Measurements from ENCODE around the gene KRT79.

The KRT79 gene

DNA sequence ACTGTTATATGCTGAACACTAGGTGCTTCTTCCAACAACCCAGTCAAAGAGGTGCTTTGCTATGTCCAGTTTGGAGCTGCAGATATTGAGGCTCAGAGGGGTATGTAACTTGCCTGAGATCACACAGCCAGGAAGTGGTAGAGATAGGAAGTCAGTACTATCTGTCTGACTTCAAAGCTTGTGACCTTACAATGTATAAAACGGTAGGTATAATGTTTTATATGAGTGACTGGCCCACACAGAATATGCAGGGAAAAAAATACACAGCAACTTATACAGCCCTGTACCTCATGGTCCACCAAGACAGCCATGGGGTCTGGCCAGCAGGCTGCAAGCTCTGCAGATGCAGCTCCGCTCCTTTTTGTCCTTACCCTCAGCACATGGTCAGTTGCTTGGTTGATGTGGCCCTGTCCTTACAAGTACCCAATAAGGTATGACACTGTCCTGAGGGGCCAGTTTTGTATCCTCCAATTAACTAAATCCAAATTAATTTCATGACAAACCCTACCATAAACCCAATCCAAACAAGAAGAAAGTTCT lies 16.3 kb downstream of the KRT79 start:
- DNase-seq, result no peak

DNA sequence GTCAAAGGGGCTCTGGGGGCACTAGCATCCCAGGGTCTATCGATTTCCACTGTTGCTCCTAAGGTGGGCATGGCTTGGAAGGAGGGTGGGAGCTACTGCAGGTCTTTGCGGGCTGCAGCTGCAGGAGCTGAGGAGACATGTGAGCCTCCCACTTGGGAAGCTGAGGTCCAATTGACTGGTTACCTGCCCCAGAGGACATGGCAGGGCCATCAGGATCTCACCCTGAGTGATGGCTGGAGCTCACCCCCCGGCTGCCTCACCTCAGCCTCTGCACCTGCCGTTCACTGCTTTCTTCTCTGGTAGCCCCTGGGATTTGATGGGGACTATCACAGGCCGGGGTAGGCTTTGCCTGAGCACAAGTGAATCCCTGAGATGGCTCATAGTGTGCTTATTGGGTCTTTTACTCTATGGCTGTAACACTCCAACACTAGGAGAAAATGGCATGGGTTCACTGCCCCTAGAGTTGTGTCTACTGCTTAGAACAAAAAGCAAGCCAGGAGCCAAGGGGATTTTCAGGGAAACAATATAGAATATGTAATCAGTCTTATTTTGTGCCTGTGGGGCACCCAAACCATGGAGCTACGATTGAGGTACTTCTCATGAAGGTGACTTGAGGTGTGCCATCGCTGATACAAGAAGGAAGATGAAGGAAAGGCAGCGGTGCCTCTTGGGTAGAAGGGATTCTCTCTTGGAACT lies 17.0 kb downstream of the KRT79 start:
- no peak for DNase-seq

DNA sequence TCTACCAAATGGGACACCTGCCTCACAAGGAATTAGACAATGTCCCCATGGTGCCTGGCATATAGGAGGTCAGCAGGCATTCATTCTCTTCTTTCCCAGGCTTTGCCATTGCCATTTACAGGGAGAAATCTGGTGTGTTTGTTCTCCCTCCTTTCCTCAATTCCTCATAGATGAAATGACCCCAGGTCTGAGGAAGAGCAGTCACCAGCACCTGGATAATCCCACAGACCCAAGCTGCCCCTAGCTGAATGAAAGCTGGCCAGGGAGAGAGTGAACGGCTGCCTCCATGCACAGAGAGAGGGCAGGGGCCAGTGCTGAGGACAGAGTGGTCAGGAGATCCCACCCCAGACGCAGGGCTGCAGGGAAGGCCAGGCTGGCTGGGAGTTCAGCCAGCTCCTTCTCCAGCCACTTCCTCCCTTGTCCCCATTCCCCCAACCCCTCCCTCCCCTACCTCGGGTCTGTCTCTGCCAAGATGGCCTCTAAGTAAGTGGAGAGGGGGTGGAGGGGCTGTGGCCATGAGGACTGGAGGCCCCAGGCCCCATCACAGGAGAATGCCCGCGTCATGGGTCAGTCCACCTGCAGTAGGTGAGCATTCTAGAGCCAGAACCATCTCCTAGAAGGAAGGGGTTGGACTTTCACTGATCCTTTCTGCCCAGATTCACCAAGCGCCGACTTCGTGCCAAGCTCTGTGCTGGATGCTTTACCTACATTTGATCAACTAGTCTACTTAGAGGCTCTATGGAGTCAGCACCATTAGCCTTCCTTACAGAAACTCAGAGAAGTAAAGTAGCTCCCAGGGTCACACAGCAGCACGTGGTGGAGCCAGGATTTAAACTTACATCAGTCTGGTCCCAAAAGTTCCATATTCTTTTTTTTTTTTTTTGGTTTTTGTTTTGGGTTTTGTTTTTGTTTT lies 18.2 kb downstream of the KRT79 start:
- no peak for DNase-seq

DNA sequence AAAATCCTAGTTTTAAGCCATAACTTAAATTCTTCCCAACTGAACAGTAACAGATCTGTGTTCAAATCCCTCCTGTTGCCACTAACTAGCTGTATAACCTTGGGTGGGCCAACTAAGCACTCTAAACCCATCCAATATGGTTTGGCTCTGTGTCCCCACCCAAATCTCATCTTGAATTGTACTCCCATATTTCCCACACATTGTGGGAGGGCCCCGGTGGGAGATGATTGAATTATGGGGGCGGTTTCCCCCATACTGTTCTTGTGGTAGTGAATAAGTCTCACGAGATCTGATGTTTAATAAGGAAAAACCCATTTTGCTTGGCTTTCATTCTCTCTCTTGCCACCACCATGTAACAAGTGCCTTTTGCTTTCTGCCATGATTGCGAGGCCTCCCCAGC lies 18.9 kb downstream of the KRT79 start:
- no peak for DNase-seq

DNA sequence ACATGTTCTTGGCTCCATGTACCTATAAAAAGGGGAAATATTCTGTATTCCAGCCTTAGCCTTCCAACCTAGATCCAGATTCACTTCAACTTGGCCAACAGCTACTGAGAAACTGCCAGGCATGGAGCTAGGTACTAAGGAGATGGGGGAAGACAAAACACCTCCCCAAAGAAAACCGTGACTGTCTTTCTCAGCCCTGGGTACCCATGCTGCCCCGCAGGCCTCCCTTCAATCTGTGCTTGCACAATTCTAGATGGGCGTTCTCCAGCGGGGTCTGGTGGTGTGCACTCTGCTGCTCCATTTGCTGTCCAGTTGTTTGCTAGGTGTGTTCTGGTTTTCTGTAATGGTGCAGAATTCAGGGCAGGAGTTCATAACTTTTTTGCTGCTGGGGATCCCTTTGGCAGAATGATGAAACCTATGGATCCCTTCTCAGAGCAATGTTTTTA lies 19.4 kb downstream of the KRT79 start:
- DNase-seq, result no peak

DNA sequence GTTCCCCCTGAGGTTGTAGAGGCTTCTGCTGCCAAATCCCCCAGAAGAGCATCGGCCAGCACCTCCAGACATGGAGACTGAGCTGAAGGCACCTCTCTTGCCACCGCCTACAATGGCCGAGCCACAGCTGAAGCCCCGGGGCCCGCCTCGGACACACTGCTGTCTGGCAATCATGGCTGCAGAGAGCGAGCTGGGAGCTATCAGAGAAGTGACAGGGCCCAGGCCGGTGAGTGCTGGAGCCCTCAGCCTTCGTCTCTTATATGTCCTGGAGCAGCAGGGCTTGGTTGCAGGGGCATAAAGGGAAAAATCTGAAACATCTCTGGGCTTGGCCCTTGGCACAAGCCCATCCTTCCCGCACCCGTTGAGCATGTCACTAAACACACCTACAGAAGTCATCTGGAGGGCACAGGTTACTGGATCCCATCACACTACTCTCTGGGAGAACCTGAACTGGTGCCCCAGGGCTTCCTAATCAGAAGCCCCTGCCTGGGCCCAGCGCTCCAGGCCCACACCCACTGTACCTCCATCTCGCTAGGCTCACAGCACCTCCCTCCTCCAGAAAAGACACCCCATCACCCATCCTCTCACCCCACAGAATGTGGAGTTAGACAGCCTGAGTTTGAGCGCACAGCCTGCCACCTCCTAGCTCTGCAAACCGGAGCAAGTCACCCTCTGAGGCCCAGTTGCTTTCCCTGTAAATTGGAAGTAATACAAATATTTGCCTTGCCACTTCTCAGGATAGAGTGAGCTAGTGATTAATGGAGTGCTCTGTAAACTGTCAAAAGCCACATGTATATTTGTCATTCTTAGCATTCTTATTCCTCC lies 20.0 kb downstream of the KRT79 start, which contains the start of gene KRT4:
KRT4 (minus strand) TSS at position 232 of the 825 bp plus-strand sequence; CDS start at position 174, 58 bp downstream.
- DNase-seq, result no peak

DNA sequence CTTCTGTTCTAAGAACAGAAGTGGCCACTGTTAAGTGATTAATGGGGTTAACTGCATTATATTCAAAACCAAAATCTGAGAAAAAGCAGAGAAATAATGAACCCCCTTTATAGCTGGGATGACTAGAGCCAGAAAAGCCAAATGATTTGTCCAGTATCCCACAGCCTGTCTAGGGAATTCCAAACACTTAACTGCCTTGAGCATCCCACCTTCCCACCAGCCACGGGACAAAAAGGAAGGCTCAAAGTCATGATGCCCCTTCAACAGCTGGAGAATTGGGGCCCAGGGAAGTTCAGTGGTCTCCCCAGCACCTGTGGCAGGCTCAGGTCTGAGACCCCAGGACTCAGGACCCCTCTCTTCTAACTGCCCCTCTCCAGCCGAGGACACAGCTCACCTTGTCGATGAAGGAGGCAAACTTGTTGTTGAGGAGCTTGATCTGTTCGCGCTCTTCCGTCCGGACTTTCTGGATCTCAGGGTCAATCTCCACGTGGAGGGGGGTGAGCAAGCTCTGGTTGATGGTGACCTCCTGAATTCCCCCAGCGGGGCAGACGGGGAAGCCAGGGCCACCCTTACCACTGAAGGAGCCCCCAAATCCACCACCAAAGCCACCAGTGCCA lies 20.8 kb downstream of the KRT79 start:
- no peak for DNase-seq

DNA sequence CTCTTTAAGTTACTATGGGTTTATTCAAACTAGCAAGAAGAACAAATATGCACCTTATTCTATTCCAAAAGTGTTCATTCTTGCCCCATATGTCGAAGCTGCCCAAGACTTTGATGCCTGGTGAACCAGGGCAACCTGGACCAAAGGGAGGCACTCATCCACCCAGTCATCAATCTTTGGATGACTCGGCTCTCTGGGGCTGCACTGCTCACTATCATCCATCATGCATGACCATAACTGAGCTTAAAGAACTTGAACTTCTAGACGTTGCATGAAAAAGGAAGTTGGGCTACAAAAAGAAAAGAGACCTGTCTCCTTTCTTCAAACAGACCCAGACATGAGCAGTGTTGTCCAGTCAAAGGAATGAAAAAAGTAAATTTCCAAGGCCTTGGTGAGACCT lies 21.4 kb downstream of the KRT79 start:
- no peak for DNase-seq

DNA sequence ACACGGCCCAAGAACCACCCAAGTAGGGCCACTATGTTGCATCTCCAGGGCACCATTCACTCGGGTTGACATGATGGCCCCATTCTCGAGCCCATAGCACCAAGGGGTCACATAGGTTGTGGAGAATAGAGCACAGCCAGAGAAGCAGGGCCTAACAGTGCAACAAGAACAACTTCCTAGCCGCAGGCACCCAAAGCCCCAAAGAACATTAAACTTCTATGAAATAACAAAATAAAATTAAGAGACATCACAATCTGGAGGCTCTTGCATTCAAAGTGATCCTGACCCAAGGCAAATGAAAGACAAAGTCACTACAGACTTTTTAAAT lies 22.1 kb downstream of the KRT79 start:
- DNase-seq, result no peak

DNA sequence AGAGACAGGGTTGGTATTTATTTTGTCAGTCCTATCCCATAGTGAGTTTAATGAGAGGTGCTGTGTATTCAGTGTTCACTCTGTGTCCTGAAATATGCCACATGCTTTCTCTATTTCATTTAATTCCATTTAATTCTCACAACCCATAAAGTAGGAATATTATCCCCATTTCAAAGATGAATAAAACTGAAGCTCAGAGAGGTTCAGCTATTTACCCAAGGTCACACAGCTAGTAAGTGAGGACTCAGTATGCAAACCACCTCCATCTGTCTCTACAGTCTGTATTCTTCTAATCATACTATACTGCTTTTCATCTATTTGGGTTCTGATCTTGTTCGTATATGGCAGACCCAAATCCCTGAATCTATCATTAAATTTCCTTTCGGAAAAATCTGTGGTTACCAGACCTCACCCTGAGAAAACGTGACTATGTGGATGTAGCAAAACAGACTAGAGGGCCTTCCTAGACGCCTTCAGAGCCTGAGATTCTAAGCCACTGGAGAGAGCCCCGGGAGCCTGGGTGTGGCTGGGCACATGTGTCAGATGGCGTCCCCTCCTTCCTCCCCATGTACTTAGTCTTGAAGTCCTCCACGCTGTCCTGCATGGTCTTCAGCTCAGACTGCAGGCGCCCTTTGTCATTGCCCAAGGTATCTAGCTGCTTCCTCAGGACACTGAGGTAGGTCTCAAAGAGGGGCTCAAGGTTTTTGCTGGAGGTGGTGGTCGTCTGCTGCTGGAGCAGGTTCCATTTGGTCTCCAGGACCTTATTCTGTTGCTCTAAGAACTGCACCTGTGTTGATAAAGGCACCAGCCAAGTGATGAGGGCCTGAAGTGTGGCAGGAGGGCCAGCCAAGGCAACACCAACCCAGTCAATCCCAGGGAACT lies 22.7 kb downstream of the KRT79 start:
- no peak for DNase-seq

DNA sequence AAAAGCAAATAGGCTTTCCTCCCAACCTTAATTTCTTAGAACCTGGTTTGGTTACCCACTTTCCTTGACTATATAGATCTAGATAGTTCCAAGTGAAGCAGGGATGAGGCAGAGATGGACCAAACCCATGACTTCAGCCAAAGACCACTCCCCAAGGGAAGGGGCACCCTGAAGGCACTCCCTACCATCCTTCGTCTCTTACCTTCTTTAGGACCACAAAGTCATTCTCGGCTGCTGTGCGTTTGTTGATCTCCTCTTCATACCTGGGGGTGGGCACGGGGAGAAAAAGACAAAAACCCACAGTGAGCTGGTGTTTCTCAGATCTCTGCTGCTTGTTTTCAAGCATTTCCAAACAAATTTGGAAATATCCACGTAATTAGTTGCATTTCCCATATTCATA lies 23.6 kb downstream of the KRT79 start:
- no peak for DNase-seq

DNA sequence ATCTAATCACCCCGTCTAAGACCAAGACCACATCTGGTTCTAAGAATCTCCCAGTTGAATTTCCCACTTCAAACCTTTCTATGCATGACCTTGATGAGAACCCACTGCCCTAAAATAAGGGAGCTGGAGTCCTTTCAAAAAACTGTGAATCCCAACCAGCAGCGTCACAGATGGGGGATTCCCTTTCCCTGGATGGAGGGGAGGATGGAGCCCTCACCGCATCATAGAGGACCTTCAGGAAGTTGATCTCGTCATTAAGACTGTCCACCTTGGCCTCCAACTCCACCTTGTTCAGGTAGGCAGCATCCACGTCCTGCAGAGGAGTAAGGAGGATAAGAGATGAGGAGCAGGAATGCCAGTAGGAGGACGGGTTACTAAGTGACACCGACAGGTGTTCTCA lies 24.9 kb downstream of the KRT79 start:
- no peak for DNase-seq

DNA sequence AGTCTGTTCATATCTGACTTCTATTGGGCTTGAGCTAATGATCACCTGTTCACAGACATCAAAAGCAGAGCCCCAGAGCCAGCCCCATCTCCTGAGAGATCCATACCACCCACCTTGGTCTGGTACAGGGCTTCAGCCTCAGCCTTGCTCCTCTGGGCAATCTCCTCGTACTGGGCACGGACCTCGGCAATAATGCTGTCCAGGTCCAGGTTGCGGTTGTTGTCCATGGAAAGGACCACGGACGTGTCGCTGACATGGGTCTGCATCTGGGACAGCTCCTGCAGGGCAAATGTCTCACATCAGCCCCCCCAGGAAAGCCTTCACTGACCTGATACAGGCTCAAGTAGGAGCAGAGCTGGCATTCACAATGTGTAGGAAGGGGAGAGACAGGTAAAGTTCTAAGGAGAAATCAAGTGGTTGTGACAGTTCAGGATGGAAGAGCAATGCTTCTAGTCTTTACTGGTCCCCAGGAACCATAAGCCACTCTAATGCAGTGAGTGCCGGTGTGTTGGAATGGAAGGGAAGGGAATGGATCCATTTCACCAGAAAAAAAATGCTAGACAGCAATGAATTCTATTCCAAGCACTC lies 25.4 kb downstream of the KRT79 start:
- no peak for DNase-seq

DNA sequence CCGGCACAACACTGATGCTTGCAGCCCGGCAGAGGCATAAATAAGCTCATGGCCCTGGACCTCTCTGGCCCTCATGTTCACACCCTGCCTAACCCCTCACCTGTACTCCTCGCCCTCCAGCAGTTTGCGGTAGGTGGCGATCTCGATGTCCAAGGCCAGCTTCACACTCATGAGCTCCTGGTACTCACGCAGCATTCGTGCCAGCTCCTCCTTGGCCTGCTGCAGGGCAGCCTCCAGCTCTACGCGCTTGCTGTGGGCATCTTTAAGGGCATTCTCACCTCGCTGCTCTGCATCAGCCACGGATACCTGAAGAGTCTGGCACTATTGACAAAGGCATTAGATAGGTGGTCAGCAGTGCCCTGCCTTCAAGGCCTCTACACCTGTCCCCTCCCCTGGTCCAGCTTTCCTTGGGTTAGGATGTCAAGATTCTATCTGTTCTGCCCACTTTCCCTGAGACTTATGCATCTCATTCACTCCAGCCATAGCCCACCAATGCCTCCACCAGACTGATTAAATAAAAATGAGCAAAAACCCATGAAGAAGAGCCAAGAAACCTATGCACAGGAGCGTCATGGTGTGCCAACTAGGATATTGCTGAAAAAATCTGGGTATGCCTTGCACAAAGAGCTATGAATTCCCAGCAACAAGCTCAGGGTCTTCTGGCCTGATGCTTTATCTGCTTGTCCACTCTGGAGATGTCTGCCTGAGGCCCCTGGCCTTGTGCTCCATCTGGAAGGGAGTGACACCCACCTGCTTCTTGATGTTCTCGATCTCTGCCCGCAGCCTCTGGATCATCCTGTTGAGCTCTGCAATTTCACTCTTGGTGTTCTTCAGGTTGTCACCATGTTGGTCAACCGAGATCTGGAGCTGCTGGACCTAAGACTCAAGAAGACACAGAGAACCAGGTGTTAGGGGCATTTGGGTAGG lies 26.3 kb downstream of the KRT79 start:
- no peak for DNase-seq

DNA sequence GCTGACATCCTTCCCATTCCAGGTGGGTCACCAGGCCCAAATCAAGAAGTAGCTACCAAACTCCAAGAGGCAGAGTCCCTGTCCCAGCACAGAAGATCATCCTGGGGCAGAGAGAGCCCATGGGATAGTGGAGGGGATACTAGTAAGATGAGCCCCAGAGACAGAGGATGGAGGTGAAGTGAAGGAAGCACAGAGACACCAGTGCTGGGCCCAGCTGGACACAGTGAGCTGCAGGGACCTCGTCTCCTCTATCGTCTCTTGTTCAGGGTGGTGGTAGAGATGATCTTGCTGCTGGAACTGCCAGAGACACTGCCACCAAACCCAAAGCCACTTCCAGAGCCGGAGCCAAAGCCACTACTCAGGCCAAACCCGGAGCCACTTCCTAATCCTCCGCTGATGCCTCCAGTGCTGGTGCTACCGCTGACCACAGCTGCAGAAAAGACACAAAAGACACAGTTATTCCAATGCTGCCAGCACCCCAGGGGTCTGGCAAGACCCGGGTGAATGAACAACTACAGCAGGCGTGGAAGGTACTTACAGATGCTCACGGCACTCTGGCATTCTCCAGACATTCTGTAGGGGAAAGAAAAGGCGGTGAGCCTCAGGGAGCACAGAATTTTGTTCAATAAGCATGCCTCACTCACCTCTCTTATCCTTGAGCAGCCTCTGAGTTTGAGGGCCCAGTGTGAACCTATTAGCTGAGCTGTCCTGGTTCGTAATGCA lies 27.1 kb downstream of the KRT79 start:
- DNase-seq, result no peak

DNA sequence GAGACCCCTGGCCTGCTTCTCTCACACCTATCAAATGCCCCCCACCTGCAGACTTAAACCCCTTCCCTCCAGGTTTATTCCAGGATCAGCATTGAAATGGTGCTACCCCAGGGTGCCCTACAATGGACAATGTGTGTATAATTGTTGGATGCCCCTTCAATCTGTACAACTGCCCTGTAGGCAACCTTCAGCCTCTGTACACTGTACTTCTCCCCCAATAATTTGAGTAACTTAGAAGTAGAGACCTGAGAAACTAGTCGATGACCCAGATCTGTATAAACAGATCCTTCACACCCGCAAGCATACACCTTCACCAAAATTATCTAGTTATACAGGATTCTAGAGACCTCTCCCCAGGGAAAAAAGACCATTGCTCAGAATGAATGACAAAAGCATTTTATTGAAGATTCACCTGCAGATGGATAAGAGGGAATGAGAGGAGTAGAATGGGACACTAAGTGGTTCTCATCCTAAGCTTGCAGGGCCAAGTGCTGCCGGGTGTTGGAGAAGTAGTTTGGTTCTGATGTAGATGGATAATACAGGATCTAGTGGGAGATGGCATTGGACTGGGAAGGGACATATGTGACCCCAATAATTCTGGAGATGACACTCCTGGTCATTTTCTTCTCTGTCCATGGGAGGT lies 27.8 kb downstream of the KRT79 start:
- DNase-seq, result no peak

DNA sequence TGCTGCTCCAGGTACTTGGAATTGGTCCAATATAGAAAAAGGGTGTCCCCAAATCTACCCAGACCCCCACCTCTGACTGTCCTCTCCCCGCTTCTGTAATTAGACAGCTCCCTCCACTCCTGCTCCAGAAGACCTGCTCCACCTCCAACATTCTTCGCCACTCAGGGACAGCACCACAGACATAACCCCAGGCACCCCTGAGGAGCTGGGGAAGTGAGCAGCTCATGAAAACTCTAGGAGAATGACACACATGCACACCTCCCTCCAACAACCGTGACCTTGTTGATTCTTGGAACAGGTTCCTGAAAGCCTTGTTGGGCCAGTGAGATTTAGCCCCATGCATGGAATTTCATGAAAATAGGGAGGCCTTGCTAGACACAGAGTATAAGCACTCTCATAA lies 28.4 kb downstream of the KRT79 start:
- no peak for DNase-seq

DNA sequence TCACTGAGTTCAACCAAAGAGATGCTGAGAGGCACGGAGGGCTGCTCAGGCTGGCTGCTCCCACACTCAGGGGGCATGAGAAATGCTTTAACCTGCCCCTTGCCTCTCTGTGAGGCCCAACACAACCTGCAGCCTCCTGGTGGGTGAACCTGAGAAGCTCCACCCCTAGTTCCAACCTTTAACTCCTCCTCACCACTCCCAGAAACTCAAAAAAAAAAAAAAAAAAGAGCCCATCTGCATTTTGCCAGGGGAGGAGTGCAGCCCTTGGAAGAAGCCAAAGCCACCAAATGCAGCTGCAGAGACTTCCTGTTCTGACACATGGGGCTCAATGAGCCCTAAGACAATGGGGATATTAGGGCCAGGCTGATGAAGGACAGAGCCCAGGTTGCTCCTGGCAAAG lies 29.1 kb downstream of the KRT79 start:
- DNase-seq, result no peak

DNA sequence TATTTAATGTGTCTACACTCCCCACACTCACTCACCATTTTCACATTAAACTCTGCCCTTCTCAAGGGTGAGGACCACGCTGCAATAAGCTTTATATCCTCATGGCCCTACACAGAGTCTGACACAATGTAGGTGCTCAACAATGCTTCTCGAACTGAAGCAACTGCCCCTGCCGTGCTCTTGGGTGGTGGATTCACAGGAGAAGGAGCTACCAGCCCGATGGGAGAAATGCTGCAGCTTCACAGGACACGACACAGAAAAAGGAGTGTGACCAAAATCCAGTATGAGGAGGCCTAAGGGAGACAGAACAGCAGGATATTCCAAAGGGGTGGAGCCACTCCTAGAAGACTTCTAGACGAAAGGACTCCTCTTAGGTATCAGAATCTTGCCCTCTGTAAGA lies 31.7 kb downstream of the KRT79 start:
- DNase-seq, result no peak

Data from NCI-H1048 (cell line).